Stimulated activated CD8-positive, alpha-beta memory T cell treated with anti-CD3 and anti-CD28 coated beads, Interleukin-12 subunit alpha, Interleukin-12 subunit beta, amount 100 ng/mL, for 24 hours (primary cell): ENCODE measurements around the gene KRT9.
"Not testable (repeated sequence)": the region's sequence is repeated elsewhere in the genome, so short reads cannot be mapped to it uniquely, and the experiment has no call there.

Source experiments
- DNase-seq: peaks from one replicate; pipeline ENCODE4 v3.0.0-alpha.2; 2020; ENCODE audit errors: extremely low read depth

Gene KRT9

GRCh38 chr17:41571561-41572434, at the start of gene KRT9:
TSS of gene KRT9 (minus strand) at chr17:41572059. CDS start at chr17:41571992, 67 bp downstream.
- no peak for DNase-seq

GRCh38 chr17:41621435-41621817, 49.6 kb upstream of the KRT9 start:
- not testable (repeated sequence) for DNase-seq

- DNase-seq: no peak
Observed at GRCh38 chr17:41620583-41621434, 49.0 kb upstream of the KRT9 start.

- not testable (repeated sequence) for DNase-seq
Observed at GRCh38 chr17:41619927-41620582, 48.2 kb upstream of the KRT9 start.

- no peak for DNase-seq
Observed at GRCh38 chr17:41619036-41619926, 47.4 kb upstream of the KRT9 start.

GRCh38 chr17:41618341-41619035, 46.6 kb upstream of the KRT9 start:
- no peak for DNase-seq

GRCh38 chr17:41617698-41618097, 45.8 kb upstream of the KRT9 start:
- DNase-seq: no peak

GRCh38 chr17:41617136-41617535, 45.3 kb upstream of the KRT9 start:
- no peak for DNase-seq

GRCh38 chr17:41616486-41616885, 44.6 kb upstream of the KRT9 start:
- DNase-seq: not testable (repeated sequence)

- no peak for DNase-seq
Observed at GRCh38 chr17:41615454-41615853, 43.6 kb upstream of the KRT9 start.

GRCh38 chr17:41614767-41615166, 42.9 kb upstream of the KRT9 start:
- not testable (repeated sequence) for DNase-seq

- no peak for DNase-seq
Observed at GRCh38 chr17:41614098-41614497, 42.2 kb upstream of the KRT9 start.

- DNase-seq: no peak
Observed at GRCh38 chr17:41613277-41614082, 41.6 kb upstream of the KRT9 start.

GRCh38 chr17:41612376-41613160, 40.7 kb upstream of the KRT9 start, which contains the start of gene KRT16:
TSS of gene KRT16 (minus strand) at chr17:41612767. CDS start at chr17:41612688, 79 bp downstream.
- DNase-seq: not testable (repeated sequence)

- no peak for DNase-seq
Observed at GRCh38 chr17:41610965-41611640, 39.2 kb upstream of the KRT9 start.

GRCh38 chr17:41610061-41610517, 38.2 kb upstream of the KRT9 start:
- not testable (repeated sequence) for DNase-seq

- DNase-seq: not testable (repeated sequence)
Observed at GRCh38 chr17:41606930-41607329, 35.1 kb upstream of the KRT9 start.

GRCh38 chr17:41602524-41602923, 30.7 kb upstream of the KRT9 start:
- DNase-seq: no peak
